ENCODE results near the gene PSME4. TPM values are rescaled to one million over a fixed set of nuclear protein-coding genes. Genes with fewer than 3 reads are reported as not detected.
"Not testable (repeated sequence)": the region's sequence is repeated elsewhere in the genome, so short reads cannot be mapped to it uniquely, and the experiment has no call there.

PSME4 gene
- total RNA-seq, 1 donor from 2014 or later: 31.3 TPM

GRCh38 chr2:53842891-53843290, 127.9 kb downstream of the PSME4 start:
- H3K36me3 ChIP-seq (ENCODE audit: control insufficient read depth, insufficient read depth, low read length): no peaks in the 10 kb centered on the region
- FAIRE-seq (no peak), DNase-seq (ENCODE audit: low read depth) (no peak)
- H3K4me3 ChIP-seq (ENCODE audit: low read depth, low read length): no peak overlapping the region
- TF ChIP-seq CTCF (IDR thresholded peaks at IDR 0.05; ENCODE audit: insufficient read depth, low read length, severe bottlenecking): no peak
- no peaks in the 10 kb centered on the region for H3K27me3 ChIP-seq (ENCODE audit: control insufficient read depth, insufficient read depth, low read length)

- not testable (repeated sequence) for H3K36me3 ChIP-seq (ENCODE audit: control insufficient read depth, insufficient read depth, low read length); H3K4me3 ChIP-seq (ENCODE audit: low read depth, low read length); FAIRE-seq; H3K27me3 ChIP-seq (ENCODE audit: control insufficient read depth, insufficient read depth, low read length); DNase-seq (ENCODE audit: low read depth)
Observed at GRCh38 chr2:53841651-53842050, 129.1 kb downstream of the PSME4 start.

- no peak for TF ChIP-seq CTCF (IDR thresholded peaks at IDR 0.05; ENCODE audit: insufficient read depth, low read length, severe bottlenecking)
- DNase-seq (ENCODE audit: low read depth) (no peak), FAIRE-seq (no peak)
- Histone ChIP-seq H3K4me3 (ENCODE audit: low read depth, low read length) (no peak overlapping the region), H3K27me3 (ENCODE audit: control insufficient read depth, insufficient read depth, low read length) (no peaks in the 10 kb centered on the region), H3K36me3 (ENCODE audit: control insufficient read depth, insufficient read depth, low read length) (no peaks in the 10 kb centered on the region)
Observed at GRCh38 chr2:53840580-53840979, 130.2 kb downstream of the PSME4 start.

- FAIRE-seq; H3K4me3 ChIP-seq (ENCODE audit: low read depth, low read length); H3K27me3 ChIP-seq (ENCODE audit: control insufficient read depth, insufficient read depth, low read length); DNase-seq (ENCODE audit: low read depth); H3K36me3 ChIP-seq (ENCODE audit: control insufficient read depth, insufficient read depth, low read length): not testable (repeated sequence)
Observed at GRCh38 chr2:53829980-53830290, 140.9 kb downstream of the PSME4 start.

GRCh38 chr2:53829273-53829979, 141.4 kb downstream of the PSME4 start:
- no peak for DNase-seq (ENCODE audit: low read depth)
- FAIRE-seq: no peak
- H3K27me3 ChIP-seq (ENCODE audit: control insufficient read depth, insufficient read depth, low read length): no peaks in the 10 kb centered on the region
- no peaks in the 10 kb centered on the region for H3K36me3 ChIP-seq (ENCODE audit: control insufficient read depth, insufficient read depth, low read length)
- no peak for TF ChIP-seq CTCF (IDR thresholded peaks at IDR 0.05; ENCODE audit: insufficient read depth, low read length, severe bottlenecking)
- H3K4me3 ChIP-seq (ENCODE audit: low read depth, low read length): no peak overlapping the region

- FAIRE-seq (no peak), DNase-seq (ENCODE audit: low read depth) (no peak)
- Histone ChIP-seq H3K36me3 (ENCODE audit: control insufficient read depth, insufficient read depth, low read length) (no peaks in the 10 kb centered on the region), H3K4me3 (ENCODE audit: low read depth, low read length) (no peak overlapping the region), H3K27me3 (ENCODE audit: control insufficient read depth, insufficient read depth, low read length) (no peaks in the 10 kb centered on the region)
- no peak for TF ChIP-seq CTCF (IDR thresholded peaks at IDR 0.05; ENCODE audit: insufficient read depth, low read length, severe bottlenecking)
Observed at GRCh38 chr2:53828331-53828730, 142.5 kb downstream of the PSME4 start.
